Hematopoietic multipotent progenitor cell treated with erythropoietin and hydrocortisone succinate and interleukin-3 and kit ligand, for 4 days (in vitro differentiated cells): ENCODE measurements around the gene SLC12A5.
A peak's percentile ranks its signal among the peaks of the same experiment; 100 is the strongest.
"Not testable (repeated sequence)": the region's sequence is repeated elsewhere in the genome, so short reads cannot be mapped to it uniquely, and the experiment has no call there.

ENCODE experiments used
- DNase-seq: peaks from one replicate; pipeline ENCODE4 v3.0.0-alpha.2; 2015

The SLC12A5 gene

GRCh38 chr20:46028772-46029371 lies at the start of gene SLC12A5:
Gene SLC12A5, plus strand, starts transcription at chr20:46029215. Its CDS starts 130 bp downstream, at chr20:46029345.
- DNase-seq: no peak

GRCh38 chr20:45981261-45981660 lies 47.8 kb upstream of the SLC12A5 start:
- no peak for DNase-seq

GRCh38 chr20:45983279-45983743 lies 45.7 kb upstream of the SLC12A5 start:
- DNase-seq: no peak

- no peak for DNase-seq
Observed at GRCh38 chr20:45985573-45985972, 43.4 kb upstream of the SLC12A5 start.

GRCh38 chr20:45987108-45987780 lies 41.8 kb upstream of the SLC12A5 start:
- peak; percentile 85 for DNase-seq

GRCh38 chr20:45988830-45989229 lies 40.2 kb upstream of the SLC12A5 start:
- not testable (repeated sequence) for DNase-seq

GRCh38 chr20:45991616-45992015 lies 37.4 kb upstream of the SLC12A5 start:
- DNase-seq: peak; percentile 43

GRCh38 chr20:45993197-45993951 lies 35.6 kb upstream of the SLC12A5 start:
- DNase-seq: no peak

GRCh38 chr20:45994761-45995493 lies 34.1 kb upstream of the SLC12A5 start:
- no peak for DNase-seq

- not testable (repeated sequence) for DNase-seq
Observed at GRCh38 chr20:45995495-45996097, 33.4 kb upstream of the SLC12A5 start.

GRCh38 chr20:45997187-45997586 lies 31.8 kb upstream of the SLC12A5 start:
- no peak for DNase-seq

- DNase-seq: peak; percentile 70
Observed at GRCh38 chr20:45998337-45998736, 30.7 kb upstream of the SLC12A5 start.

- peak; percentile 70 for DNase-seq
Observed at GRCh38 chr20:45998761-45999160, 30.3 kb upstream of the SLC12A5 start.

GRCh38 chr20:45999557-46000261 lies 29.3 kb upstream of the SLC12A5 start:
- DNase-seq: no peak

GRCh38 chr20:46000262-46000996 lies 28.6 kb upstream of the SLC12A5 start:
- no peak for DNase-seq

- DNase-seq: no peak
Observed at GRCh38 chr20:46001498-46001897, 27.5 kb upstream of the SLC12A5 start.

GRCh38 chr20:46002008-46002407 lies 27.0 kb upstream of the SLC12A5 start:
- no peak for DNase-seq

GRCh38 chr20:46004187-46004586 lies 24.8 kb upstream of the SLC12A5 start:
- DNase-seq: no peak

- peak; percentile 93 for DNase-seq
Observed at GRCh38 chr20:46004889-46005473, 24.0 kb upstream of the SLC12A5 start.

- no peak for DNase-seq
Observed at GRCh38 chr20:46006022-46006705, 22.9 kb upstream of the SLC12A5 start.
